Activated T-helper 2 cell treated with anti-CD3 and anti-CD28 coated beads, Interferon-gamma antibody, Interleukin-2, Interleukin-4, amounts not matched to agents 10 μg/mL and 5 μg/mL and 100 μg/mL, durations not matched to agents 14 hours and 24 hours and 36 hours (primary cell): ENCODE results near the gene LRIG1. TPM values are rescaled to one million over a fixed set of nuclear protein-coding genes. Genes with fewer than 3 reads are reported as not detected.

ENCODE experiments used
- DNase-seq: peaks from one replicate; pipeline ENCODE4 v3.0.0; 2021; ENCODE audit warnings: low spot score
- H3K27ac Mint-ChIP-seq: one replicate; pipeline ENCODE4 v1.8.0; 2021; ENCODE audit warnings: mixed read lengths
- H3K27me3 Mint-ChIP-seq: one replicate; pipeline ENCODE4 v1.8.0; 2021; ENCODE audit warnings: low read depth, mixed read lengths
- H3K36me3 Mint-ChIP-seq: one replicate; pipeline ENCODE4 v1.8.0; 2021; ENCODE audit warnings: low read depth, mixed read lengths
- H3K4me1 Mint-ChIP-seq: one replicate; pipeline ENCODE4 v1.8.0; 2021; ENCODE audit warnings: low read depth, mixed read lengths
- H3K4me3 Mint-ChIP-seq: one replicate; pipeline ENCODE4 v1.8.0; 2021; ENCODE audit warnings: low read depth, mild to moderate bottlenecking, moderate library complexity, mixed read lengths
- H3K9me3 Mint-ChIP-seq: one replicate; pipeline ENCODE4 v1.8.0; 2021; ENCODE audit warnings: mixed read lengths
- intact Hi-C: fragments of 100-400 bp; cut with micrococcal nuclease; formaldehyde crosslinking; loops from one replicate; pipeline ENCODE4 v1.15.1; 2023
- total RNA-seq: library from RNA; stranded (reverse); gene quantifications from 2 replicates; pipeline ENCODE4 v1.2.3, GENCODE V29; 2022

LRIG1 gene
- total RNA-seq, 1 donor from 2014 or later: 42.5 TPM

DNA sequence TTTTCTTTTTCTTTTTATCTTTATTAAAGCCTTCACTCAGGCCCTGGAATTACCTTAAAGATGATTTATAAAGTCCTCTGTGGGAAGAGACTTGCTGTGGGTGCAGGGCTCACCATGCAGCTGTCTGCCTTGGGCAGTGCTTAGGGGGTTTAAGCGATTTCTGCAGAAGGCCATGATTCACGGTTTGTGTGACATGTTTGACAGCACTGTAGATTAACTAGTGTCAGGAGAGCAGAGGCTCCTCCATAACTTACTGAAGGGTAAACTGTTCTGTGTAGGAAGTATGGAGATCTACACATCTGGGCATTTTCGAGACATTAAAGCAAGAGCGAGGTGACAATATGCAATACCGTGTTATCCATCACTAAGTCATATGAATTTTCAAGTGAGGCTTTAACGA, 137.7 kb downstream of the LRIG1 start:
- no peaks in the 10 kb centered on the region for H3K27me3 Mint-ChIP-seq
- intact Hi-C loops: no loop called here

DNA sequence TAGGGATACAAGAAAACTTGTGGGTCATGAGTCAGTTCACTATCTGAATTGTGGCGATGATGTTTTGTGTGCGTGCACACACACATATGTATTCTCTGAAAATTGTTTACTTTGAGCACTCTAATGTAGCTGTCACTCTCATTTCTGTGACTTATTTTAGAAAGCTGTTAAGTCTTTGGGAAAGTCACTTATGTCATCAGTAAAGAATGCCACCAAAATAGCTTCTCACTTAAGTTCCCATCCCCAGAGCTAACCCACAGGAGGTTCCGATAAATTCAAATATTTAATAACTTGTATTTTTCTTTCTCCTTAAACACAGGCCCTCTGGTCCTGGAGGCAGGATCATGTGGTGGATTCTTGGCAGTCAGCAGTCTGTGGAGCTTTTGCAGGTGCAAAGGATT, 138.3 kb downstream of the LRIG1 start:
- no peaks in the 10 kb centered on the region for H3K36me3 Mint-ChIP-seq
- peaks cover 3% of the 10 kb centered on the region for H3K4me1 Mint-ChIP-seq
- no peak overlapping the region for H3K4me3 Mint-ChIP-seq
- no peaks in the 10 kb centered on the region for H3K27me3 Mint-ChIP-seq
- no peak overlapping the region for H3K27ac Mint-ChIP-seq
- DNase-seq: no peak
- intact Hi-C loops: no loop called here
- no peaks in the 10 kb centered on the region for H3K9me3 Mint-ChIP-seq

More for the DNA sequence above, 137.7 kb downstream of the LRIG1 start:
- Mint-ChIP-seq H3K4me3 (no peak overlapping the region), H3K36me3 (no peaks in the 10 kb centered on the region), H3K9me3 (no peaks in the 10 kb centered on the region), H3K27ac (no peak overlapping the region), H3K4me1 (peaks cover 3% of the 10 kb centered on the region)
- DNase-seq: no peak

DNA sequence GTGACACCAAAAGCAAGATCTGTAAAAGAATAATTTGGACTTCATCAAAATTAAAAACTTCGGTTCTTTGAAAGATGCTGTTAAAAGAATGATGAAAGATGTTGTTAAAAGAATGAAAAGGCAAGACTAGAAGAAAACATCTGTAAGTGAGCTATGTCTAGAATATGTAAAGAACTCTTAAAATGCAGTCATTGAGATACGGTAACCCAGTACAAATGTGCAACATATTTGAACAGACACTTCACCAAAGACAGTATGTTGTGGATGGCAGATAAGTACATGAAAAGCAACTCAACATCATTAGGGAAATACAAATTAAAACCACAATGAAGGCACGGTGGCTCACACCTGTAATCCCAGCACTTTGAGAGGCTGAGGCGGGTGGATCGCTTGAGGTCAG, 139.5 kb downstream of the LRIG1 start:
- H3K4me3 Mint-ChIP-seq: no peak overlapping the region
- intact Hi-C loops: no loop called here

DNA sequence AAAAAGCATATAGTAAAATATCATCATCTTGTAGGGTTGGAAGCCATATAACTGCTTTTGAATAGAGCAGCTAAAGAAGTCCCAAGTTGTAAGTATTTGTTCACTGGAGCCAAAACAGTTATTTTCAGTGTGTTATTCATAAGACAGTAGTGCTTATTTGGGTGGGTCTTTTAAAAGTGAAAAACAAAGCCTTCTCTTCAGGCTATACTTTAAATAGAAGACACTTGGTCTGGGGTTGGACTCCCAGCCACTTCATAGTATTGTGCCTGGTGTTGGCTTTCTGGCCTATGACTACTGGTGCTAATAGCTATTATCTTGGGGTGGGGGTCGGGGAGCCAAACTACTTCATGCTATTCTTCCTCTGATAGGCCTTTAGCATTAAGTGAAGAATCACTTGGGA, 144.8 kb downstream of the LRIG1 start:
- intact Hi-C loops: loop anchor here (1.0 to 5.0 kb wide), 3 partner anchors 54 to 134 kb away; partner anchors contain the start of gene SLC25A26
- no peak for DNase-seq
- H3K4me1 Mint-ChIP-seq: peaks cover 32% of the 10 kb centered on the region
- no peaks in the 10 kb centered on the region for H3K9me3 Mint-ChIP-seq
- H3K4me3 Mint-ChIP-seq: no peak overlapping the region
- H3K36me3 Mint-ChIP-seq: no peaks in the 10 kb centered on the region
- peaks cover 5% of the 10 kb centered on the region for H3K27me3 Mint-ChIP-seq
- H3K27ac Mint-ChIP-seq: no peak overlapping the region

More for the DNA sequence above, 139.5 kb downstream of the LRIG1 start:
- Mint-ChIP-seq H3K36me3 (no peaks in the 10 kb centered on the region), H3K9me3 (no peaks in the 10 kb centered on the region), H3K27me3 (no peaks in the 10 kb centered on the region), H3K27ac (no peak overlapping the region), H3K4me1 (peaks cover 3% of the 10 kb centered on the region)
- no peak for DNase-seq

DNA sequence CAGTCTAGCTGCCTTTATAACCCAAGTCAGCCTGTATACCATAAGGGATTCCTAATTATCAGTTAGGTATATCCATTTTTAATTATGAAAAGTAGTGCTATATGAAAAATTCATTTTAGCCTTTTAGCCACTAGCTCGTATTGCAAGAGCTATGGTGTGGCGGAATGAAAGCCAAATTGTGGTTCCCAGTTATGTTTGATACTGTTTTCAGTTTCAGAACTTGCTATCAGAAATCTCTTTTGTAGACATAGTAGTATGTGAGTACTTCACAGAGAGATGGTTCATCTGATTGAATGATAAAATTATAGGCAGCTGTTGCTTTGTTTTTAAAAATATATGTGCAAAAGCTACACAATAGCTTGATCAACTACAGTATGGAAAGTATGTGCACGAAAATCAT, 145.4 kb downstream of the LRIG1 start:
- Mint-ChIP-seq H3K27ac (no peak overlapping the region), H3K9me3 (no peaks in the 10 kb centered on the region), H3K4me1 (peaks cover 32% of the 10 kb centered on the region), H3K27me3 (peaks cover 5% of the 10 kb centered on the region), H3K4me3 (no peak overlapping the region), H3K36me3 (no peaks in the 10 kb centered on the region)
- intact Hi-C loops: loop anchor here (1.0 to 5.0 kb wide), 3 partner anchors 53 to 133 kb away; partner anchors contain the start of gene SLC25A26
- no peak for DNase-seq

DNA sequence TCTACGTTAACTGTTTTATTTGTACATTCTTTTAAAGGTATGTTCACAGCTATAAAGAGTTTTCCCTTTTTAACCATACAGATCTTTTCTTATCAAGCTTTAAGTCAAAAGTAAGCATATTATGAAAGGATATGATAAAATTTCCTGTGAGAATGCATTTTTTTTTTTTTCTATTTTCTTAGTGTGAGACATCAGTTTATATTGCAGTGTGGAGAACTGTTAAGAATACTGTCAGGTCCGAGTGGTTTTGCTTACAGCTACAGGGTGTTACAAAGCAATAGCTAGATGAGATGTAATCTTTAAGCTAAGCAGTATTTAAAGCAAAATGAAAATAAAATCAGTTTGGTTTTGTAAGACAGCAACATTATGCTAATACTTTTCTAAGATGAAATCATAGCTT, 146.8 kb downstream of the LRIG1 start:
- Mint-ChIP-seq H3K4me1 (peaks cover 32% of the 10 kb centered on the region), H3K27ac (no peak overlapping the region), H3K9me3 (no peaks in the 10 kb centered on the region), H3K4me3 (no peak overlapping the region), H3K36me3 (no peaks in the 10 kb centered on the region), H3K27me3 (peaks cover 5% of the 10 kb centered on the region)
- intact Hi-C loops: loop anchor here (2.0 kb wide), 1 partner anchor 115 kb away; no protein-coding TSS in a partner anchor
- no peak for DNase-seq

DNA sequence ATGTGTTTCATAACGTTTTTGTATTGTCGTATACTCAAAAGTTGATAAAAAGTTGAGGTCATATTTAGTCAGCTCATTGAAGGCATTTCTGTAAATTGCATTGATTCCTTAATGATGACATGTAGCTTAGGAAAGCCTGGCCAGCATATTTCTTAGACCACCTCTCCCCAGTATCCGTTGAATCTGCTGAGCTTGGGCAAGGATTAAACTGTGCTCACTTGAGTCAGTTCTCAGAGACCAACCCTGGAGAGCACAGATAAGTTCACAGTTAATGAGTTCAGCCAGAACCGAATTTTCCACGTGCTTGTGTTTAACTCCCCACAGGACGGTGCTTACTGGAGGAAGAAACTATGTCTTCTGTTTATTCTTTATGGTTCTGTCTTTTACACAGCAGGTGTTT, 147.3 kb downstream of the LRIG1 start:
- intact Hi-C loops: no loop called here
- Mint-ChIP-seq H3K4me3 (no peak overlapping the region), H3K36me3 (no peaks in the 10 kb centered on the region), H3K4me1 (peaks cover 32% of the 10 kb centered on the region), H3K9me3 (no peaks in the 10 kb centered on the region), H3K27me3 (peaks cover 5% of the 10 kb centered on the region), H3K27ac (no peak overlapping the region)
- no peak for DNase-seq

DNA sequence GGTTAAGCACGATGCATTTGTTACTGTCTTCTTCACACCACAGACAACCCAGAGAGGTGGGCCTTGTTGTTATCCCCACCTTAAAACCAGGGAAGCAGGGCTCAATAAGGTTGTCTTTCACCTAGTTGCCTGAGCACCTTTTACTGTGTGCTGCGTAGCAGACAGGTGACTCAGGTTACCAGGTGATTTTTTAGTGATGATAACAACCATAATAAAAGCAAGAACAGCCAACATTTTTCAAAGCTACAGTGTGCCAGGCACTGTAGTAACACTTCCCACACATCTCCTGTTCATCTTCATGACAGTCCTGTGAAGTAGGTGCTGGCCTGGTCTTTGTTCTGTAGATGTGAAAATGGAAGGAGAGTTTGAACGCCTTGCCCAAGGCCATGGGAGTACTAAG, 147.8 kb downstream of the LRIG1 start:
- Mint-ChIP-seq H3K27me3 (peaks cover 5% of the 10 kb centered on the region), H3K9me3 (no peaks in the 10 kb centered on the region), H3K36me3 (peaks cover 1% of the 10 kb centered on the region), H3K27ac (no peak overlapping the region), H3K4me1 (peaks cover 32% of the 10 kb centered on the region), H3K4me3 (no peak overlapping the region)
- intact Hi-C loops: no loop called here
- no peak for DNase-seq

DNA sequence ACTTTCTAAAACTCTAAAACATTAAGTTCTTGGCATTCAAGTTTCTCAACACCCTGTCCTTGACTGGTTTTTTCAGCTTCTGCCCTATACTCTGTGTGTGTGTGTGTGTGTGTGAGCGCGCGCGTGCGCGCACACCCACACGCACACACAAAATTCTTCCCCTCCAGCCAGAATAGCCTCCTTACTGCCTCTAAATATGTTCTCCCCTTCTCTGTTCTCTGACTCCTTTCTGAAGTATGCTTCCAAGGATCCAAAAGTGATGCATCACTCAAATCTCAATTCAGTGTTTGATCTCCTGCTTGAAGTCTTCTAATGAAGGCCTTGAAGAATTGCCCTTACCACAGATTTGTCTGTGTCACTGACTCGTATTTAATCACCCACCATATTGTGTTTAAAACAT, 150.2 kb downstream of the LRIG1 start:
- intact Hi-C loops: no loop called here
- Mint-ChIP-seq H3K27ac (no peak overlapping the region), H3K4me1 (peaks cover 25% of the 10 kb centered on the region), H3K4me3 (no peak overlapping the region), H3K27me3 (peaks cover 5% of the 10 kb centered on the region), H3K9me3 (peaks cover 5% of the 10 kb centered on the region), H3K36me3 (peaks cover 16% of the 10 kb centered on the region)
- no peak for DNase-seq

DNA sequence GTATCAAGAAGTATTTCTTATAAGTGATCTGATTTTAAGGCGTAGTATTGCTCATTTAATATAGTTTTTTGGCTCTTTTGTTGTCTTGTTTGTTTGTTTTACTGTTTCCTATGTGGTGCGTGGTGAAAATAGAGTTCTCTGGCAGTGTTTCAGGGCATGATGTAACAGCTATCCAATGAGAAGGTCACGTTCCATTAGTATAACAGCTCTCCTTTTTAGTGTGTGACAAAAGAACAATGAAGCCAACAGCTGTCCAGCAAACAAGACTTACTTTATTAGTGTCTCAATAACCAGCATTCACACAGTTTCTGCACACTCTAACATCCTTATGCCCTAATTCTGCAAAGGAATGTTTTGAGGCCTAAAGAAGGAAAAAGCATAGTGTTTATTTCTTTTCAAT, 152.1 kb downstream of the LRIG1 start:
- no peak overlapping the region for H3K4me3 Mint-ChIP-seq
- intact Hi-C loops: no loop called here
- peaks cover 2% of the 10 kb centered on the region for H3K27me3 Mint-ChIP-seq
- H3K36me3 Mint-ChIP-seq: peaks cover 16% of the 10 kb centered on the region
- peaks cover 5% of the 10 kb centered on the region for H3K9me3 Mint-ChIP-seq
- no peak overlapping the region for H3K27ac Mint-ChIP-seq
- H3K4me1 Mint-ChIP-seq: peaks cover 9% of the 10 kb centered on the region
- no peak for DNase-seq

DNA sequence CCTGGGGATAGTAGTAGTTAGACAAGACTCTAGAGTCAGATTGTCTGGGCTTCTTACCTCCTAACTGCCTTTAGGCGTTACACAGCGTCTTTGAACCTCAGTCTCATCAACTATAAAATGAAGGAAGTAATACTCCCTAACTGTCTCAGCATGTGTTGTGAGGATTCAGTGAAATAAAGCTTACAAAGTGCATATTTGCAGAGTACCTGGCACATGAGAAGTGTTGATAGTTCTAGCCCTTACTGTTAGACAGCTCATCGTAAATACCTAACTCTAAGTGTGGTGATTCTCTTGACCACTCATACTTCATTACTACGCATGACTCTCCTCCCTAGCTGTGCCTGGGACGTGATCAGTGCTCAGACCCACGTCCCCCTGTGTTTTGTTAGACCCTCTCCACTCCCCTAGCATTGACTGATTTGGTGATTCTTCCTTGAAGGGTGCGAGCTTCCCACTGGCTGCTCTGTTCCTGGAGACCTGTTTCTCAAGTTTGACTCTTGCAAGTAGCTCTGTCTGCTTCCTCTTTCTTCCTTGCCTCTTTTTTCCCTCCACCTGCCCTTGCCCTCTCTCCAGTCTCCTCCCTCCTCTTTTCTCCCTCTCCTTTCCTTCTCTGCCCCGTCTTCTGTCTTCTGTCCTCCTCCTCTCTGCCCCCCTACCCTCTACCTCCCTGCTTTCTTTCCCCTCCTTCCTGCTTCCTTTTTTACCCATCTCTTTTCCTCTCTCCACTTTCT, 155.8 kb downstream of the LRIG1 start:
- H3K4me1 Mint-ChIP-seq: no peaks in the 10 kb centered on the region
- H3K27ac Mint-ChIP-seq: no peak overlapping the region
- H3K9me3 Mint-ChIP-seq: peaks cover 5% of the 10 kb centered on the region
- intact Hi-C loops: no loop called here
- no peaks in the 10 kb centered on the region for H3K27me3 Mint-ChIP-seq
- DNase-seq: no peak
- H3K4me3 Mint-ChIP-seq: no peak overlapping the region
- peaks cover 16% of the 10 kb centered on the region for H3K36me3 Mint-ChIP-seq

DNA sequence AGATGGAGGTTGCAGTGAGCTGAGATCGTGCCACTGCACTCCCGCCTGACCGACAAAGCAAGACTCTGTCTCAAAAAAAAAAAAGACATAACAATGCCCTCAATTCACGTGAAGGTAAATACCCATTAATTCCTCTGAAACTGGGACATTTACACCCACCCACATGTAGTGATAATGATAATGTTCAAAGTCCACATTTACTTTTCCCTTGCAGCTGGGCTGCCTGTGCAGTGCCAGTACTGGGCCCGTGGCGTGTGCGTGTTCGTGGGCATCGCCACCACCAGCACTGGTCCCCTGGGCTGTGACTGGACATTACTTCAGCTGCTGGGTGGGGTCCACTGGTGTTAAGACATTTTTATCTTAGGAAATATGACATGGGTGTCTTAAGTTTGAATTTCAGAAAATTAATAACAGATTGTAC, 156.4 kb downstream of the LRIG1 start:
- Mint-ChIP-seq H3K27me3 (no peaks in the 10 kb centered on the region), H3K27ac (no peak overlapping the region), H3K4me3 (no peak overlapping the region), H3K36me3 (peaks cover 16% of the 10 kb centered on the region), H3K4me1 (no peaks in the 10 kb centered on the region), H3K9me3 (peaks cover 5% of the 10 kb centered on the region)
- DNase-seq: no peak
- intact Hi-C loops: no loop called here

DNA sequence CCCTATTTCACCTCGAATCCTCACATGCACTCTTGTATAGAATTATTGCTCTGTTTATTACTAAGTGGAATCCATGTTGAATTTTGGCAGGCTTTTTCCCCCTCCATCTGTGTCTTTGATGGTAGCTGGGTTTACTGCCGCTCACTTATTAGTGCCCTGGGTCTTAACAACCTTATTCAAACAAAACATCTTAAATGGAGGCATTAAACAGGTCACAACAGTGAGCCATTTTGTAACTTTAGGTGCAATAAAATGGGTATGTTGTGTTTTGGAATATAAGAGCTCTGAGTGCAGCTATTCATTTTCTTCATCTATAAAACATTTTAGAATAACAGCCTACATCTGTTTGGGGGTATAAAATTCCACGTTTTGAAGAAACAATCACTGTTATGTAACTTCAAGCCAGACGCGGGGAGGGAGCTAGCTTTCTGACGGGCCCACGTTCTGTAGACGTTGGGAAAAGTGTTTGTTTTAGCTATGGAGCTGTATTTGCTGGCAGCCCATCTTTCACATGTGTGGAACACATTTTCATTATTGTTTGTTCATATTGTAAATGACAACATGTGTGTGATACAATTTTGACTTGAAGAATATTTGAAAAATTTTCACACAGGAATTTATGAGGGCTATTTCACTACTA, 158.0 kb downstream of the LRIG1 start:
- Mint-ChIP-seq H3K4me1 (no peaks in the 10 kb centered on the region), H3K4me3 (no peak overlapping the region), H3K27ac (no peak overlapping the region), H3K9me3 (peaks cover 5% of the 10 kb centered on the region), H3K36me3 (peaks cover 12% of the 10 kb centered on the region), H3K27me3 (no peaks in the 10 kb centered on the region)
- intact Hi-C loops: no loop called here
- DNase-seq: no peak
